ENCODE data around the gene WDFY3.
"Not testable (repeated sequence)": the region's sequence is repeated elsewhere in the genome, so short reads cannot be mapped to it uniquely, and the experiment has no call there.

The WDFY3 gene

DNA sequence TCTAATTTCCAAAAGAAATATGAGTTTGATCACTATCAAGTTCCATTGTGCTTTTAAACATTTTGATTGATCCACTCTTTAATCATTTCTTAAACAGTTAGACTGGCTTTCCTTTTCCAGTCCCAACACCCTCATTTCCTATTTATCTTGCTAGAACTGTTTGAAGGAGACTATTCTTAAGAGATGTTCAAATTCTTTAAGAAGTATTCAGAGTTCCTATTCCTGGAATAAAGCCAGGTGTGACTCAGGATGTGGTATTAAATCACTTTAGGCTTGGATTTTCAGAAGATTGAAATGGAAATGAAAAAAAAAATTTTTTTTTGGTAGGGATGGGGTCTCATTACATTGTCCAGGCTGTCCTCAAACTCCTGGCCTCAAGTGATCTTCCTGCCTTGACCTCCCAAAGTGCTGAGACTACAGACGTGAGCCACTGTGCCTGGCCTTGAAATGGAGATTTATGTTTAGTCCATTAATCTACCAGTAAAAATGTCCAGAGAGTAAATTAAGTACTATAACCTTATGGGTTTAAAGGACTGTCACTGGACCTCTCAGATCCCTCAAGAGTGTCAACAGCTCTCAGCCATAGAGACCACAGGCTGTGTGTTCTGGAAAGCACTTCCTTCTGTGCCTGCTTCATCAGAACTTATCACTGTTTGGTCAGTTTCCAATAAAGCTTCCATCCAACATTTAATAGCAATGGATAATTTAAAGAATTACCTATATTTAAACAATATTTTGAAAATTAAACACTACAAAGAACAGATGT lies 292.8 kb downstream of the WDFY3 start:
- DNase-seq (ENCODE audit: low read depth in 2 of 2), result no peak

DNA sequence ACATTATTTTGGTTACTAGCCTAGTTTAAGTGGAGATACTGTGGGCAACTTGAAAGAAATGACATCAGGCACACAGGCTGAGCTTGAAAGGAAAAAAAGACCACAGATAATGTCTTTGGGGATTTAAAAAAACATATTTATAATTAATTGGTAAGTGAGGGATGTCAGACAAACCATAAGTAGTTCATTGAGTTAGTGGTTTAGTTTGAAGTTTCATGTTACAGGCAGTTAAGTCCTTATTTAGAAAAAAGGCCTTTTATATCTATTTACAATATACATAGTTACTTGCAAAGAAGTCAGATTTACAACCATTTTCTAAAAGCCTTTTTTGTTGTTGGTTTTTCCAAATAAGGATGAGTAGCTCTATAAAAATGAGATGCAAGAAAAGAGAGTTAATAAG lies 294.3 kb downstream of the WDFY3 start:
- no peak for DNase-seq (ENCODE audit: low read depth in 2 of 2)

- no peak for DNase-seq (ENCODE audit: low read depth in 2 of 2)
Observed at GRCh38 chr4:84669201-84669600, 297.3 kb downstream of the WDFY3 start.

DNA sequence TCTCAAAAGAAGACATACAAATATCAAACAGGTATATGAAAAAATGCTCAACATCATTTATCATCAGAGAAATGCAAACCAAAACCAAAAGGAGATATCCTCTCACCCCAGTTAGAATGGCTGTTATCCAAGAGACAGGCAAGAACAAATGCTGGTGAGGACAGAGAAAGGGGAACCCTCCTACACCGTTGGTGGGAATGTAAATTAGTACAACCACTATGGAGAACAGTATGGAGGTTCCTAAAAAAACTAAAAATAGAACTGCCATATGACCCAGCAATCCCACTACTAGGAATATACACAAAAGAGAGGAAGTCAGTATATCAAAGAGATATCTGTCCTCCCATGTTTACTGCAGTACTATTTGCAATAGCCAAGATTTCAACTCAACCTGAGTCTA lies 300.1 kb downstream of the WDFY3 start:
- DNase-seq (ENCODE audit: low read depth in 2 of 2), result no peak

GRCh38 chr4:84664767-84665166 lies 301.7 kb downstream of the WDFY3 start:
- not testable (repeated sequence) for DNase-seq (ENCODE audit: low read depth in 2 of 2)

- no peak for DNase-seq (ENCODE audit: low read depth in 2 of 2)
Observed at GRCh38 chr4:84661191-84661939, 305.1 kb downstream of the WDFY3 start.

DNA sequence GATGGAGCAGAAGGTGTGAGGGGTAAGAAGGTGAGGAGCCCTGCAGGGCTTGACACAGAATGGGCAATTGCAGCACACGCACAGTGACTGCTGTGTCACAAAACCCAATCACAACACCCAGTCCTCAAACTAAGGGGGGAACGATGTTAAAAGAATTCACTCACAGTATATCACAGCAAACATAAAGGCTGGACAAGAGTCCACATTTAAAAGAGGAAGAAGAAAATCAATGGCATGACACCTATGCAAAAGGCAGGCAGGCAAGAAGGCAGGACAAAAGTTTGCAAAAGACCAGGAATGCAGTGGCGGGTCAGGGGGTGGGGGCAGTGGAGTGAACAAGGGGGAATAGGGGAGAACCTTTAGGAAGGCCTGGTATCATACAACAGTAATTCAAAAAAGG lies 305.9 kb downstream of the WDFY3 start:
- DNase-seq (ENCODE audit: low read depth in 2 of 2), result no peak

- no peak for DNase-seq (ENCODE audit: low read depth in 2 of 2)
Observed at GRCh38 chr4:84652478-84652877, 314.0 kb downstream of the WDFY3 start.

DNA sequence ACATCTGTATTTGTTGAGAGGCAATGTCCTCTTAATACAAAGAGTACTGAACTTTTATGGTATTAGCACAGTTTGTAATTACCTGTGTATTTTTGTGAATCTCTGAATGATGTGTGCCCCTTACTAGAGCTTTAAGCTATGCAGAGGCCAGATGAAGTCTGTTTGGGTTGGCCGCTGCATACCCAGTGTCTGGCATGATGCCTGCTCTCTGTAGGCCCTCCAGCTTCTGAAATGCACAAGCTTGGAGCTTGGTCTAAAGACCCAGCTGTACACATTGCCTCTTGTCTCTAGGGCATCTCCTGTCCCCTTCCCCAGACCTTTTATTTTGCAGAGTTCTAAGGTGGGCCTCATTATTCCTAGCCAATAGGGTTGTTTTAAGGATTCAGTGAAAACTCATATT lies 315.0 kb downstream of the WDFY3 start:
- no peak for DNase-seq (ENCODE audit: low read depth in 2 of 2)

DNA sequence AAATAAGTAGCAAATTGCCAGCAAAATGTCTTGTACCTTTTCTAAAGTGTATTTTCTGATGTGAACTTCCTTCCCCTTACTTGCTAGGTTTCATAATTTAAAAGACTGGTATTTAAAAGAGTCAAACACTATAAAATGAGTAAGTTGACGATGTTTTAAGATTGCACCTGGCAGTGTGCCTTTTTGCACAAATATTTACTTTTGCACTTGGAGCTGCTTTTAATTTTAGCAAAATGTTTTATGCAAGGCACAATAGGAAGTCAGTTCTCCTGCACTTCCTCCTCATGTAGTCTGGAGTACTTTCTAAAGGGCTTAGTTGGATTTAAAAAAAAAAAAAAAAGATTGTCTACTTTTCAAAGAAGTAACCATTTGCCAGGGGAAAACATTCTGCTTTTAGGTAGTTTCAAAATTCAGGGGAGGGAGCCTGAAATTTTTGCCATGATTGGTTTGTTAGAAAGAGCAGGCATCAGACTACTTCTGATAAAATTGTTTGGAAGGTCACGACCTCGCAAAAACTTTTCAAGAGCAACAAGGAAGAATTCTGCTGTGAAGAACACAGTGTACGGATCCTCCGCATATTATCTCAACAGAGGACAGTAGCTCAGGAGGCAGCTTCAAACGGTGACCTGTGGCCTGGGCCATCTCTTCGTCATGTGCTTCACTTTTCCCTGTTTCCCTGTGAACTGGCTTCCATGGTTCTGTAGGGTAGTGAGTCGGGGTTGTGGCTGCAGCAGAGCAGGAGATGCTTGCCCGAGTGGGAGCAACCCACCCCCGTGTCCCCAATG lies 317.4 kb downstream of the WDFY3 start:
- no peak for DNase-seq (ENCODE audit: low read depth in 2 of 2)

DNA sequence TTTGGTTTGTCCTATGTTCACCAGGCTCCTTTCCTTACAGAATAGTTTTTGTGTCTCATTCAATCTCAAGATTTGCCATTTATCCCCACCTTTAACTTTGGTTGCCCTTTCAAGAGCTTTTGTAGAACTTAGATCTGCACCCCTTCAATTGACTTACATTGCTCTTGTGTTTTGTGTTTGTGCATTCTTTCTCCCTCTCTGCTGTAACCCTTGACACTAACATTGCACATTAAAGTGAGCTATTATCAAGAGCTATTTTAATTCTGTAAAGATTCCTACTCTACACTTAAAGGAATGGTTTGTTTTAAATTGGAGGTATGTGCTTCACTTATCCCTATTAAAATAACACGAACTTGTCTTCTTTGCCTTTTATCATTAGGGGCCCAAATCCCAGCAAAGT lies 318.3 kb downstream of the WDFY3 start:
- DNase-seq (ENCODE audit: low read depth in 2 of 2), result no peak

GRCh38 chr4:84647312-84647884 lies 319.1 kb downstream of the WDFY3 start:
- no peak for DNase-seq (ENCODE audit: low read depth in 2 of 2)

DNA sequence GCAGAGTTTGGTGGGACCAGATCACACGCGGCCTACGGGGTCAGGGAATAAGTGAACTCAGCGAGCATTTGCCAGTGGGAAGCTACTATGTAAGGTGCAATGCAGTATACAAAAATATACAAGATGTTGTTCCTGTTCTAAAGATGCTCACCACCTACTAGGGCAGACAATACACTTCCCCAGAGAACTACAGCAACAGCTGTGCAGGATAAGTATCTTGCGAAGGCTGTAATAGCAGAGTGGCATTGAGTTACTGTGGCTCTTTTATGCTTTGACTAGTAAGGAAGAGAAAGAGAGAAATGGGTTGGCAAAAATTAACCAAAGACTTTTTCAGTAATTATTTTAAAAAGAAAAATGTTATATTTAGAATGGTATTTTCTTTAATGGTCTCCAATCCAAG lies 322.4 kb downstream of the WDFY3 start:
- DNase-seq (ENCODE audit: low read depth in 2 of 2), result no peak

GRCh38 chr4:84639145-84639544 lies 327.3 kb downstream of the WDFY3 start:
- no peak for DNase-seq (ENCODE audit: low read depth in 2 of 2)

DNA sequence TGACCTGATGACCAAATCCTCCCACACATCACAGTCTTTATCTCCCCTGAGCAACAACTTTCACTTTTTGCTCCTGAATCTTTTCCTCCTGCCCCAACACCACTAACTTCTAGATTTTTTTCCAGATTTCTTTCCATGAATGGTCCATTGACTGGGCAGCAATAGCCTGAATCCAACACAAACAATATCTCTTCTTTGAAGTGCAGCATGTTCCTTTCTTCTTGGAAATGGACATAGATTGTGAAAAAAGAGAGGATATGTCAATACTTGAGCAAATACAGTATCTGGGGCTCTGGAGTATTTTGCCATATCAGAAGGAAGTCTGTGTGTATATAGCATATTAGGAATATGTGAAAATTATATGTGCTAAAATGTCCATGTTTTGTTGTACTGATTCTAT lies 328.4 kb downstream of the WDFY3 start:
- no peak for DNase-seq (ENCODE audit: low read depth in 2 of 2)

DNA sequence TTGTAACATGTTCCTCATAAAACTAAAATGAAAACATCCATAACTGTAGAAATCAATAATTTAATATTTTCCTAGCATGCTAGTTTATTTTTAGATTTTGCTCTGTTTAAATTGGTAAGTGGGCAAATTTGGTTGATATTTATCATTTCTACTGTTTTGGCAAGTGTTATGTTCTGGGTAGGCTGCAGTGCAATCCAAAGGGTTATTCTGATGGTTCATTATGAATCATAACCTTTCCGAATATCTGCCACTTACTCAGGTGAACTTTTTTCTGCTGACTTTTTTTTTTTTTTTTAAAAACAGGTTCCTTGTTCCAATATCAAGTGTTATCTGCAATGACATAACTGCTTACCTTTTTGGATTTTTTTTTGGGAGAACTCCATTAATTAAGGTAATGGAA lies 331.5 kb downstream of the WDFY3 start:
- DNase-seq (ENCODE audit: low read depth in 2 of 2), result no peak

DNA sequence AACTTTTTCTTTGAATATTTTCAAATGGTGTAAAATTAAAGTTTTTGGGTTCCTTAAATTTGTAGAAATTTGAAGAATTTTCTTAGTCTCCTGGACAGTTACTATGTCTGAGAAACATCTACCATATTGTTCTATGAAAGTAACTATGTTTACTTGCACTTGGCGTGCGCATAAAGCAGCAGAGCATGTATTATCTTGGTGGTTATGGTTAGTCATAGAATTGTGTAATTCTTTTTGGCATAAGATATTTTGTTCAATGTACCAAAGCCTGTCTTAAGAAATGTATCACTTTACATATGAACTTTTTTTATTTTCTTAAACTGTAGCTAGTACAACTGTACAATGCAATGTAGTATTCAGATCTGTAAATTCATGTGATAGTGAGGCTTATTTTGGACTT lies 334.4 kb downstream of the WDFY3 start:
- no peak for DNase-seq (ENCODE audit: low read depth in 2 of 2)

GRCh38 chr4:84631573-84631972 lies 334.9 kb downstream of the WDFY3 start:
- DNase-seq (ENCODE audit: low read depth in 2 of 2), result no peak

DNA sequence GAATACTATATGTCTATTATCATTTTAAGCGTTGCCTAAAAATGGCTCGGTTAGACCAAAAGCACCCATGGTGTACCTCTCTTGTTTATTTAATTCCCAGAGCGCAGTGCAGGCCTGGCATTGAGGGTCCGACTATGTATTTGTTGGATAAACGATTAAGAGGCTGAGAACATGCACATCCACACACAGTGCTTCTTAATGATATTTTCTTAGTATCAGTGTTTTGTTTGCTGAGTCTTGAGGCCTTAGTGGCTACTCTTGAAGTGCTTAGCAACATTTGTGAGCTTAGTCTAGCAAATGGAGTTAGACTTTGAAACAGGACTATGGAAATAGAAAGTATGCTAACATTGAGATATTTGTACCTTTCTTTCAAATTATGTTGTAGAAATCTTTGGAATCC lies 339.8 kb downstream of the WDFY3 start:
- DNase-seq (ENCODE audit: low read depth in 2 of 2), result no peak

GRCh38 chr4:84623661-84624060 lies 342.8 kb downstream of the WDFY3 start:
- no peak for DNase-seq (ENCODE audit: low read depth in 2 of 2)

DNA sequence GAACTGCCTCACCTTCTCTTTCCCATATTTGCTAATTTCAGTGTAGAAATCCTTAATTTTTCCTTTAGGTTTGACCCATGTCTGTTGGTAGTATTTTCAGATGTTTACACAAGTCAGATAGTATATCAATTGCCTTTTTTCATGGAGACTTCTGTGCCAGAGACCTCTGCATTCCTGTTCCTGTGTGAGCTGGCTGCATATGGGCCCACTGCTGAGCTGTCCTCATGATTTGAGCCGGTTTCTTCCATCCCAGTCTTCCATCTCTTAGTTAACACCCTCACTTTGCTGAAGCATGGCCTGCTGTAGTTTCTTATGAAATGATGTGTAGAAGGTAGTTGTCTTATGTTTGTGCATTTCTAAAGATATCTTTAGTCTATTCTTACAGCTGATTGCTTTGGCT lies 343.5 kb downstream of the WDFY3 start:
- DNase-seq (ENCODE audit: low read depth in 2 of 2), result no peak

All from stimulated activated CD8-positive, alpha-beta memory T cell treated with anti-CD3 and anti-CD28 coated beads, Interleukin-7, amount 100 ng/mL, for 1 hour (primary cell).